GM19328 (cell line): ENCODE measurements around the gene ZNF667.

Experiments
- ATAC-seq: cut with Tn5 transposase; IDR thresholded peaks from one replicate; pipeline ENCODE4 v1.9.1; 2021; ENCODE audit warnings: mild to moderate bottlenecking, moderate library complexity; ENCODE audit not compliant: unreplicated experiment

Gene ZNF667

GRCh38 chr19:56393119-56394012 is 83.8 kb downstream of the ZNF667 start, which contains the start of gene ZNF582:
Gene ZNF582 (minus strand): TSS chr19:56393534. CDS start chr19:56391752, 1,782 bp downstream.
- ATAC-seq, result no peak
